ENCODE measurements around the gene NRDE2.
A peak's percentile ranks its signal among the peaks of the same experiment; 100 is the strongest.
"Not testable (repeated sequence)": the region's sequence is repeated elsewhere in the genome, so short reads cannot be mapped to it uniquely, and the experiment has no call there.

The NRDE2 gene

GRCh38 chr14:90239139-90239538 is 92.6 kb downstream of the NRDE2 start:
- TF ChIP-seq, protein P1, sequence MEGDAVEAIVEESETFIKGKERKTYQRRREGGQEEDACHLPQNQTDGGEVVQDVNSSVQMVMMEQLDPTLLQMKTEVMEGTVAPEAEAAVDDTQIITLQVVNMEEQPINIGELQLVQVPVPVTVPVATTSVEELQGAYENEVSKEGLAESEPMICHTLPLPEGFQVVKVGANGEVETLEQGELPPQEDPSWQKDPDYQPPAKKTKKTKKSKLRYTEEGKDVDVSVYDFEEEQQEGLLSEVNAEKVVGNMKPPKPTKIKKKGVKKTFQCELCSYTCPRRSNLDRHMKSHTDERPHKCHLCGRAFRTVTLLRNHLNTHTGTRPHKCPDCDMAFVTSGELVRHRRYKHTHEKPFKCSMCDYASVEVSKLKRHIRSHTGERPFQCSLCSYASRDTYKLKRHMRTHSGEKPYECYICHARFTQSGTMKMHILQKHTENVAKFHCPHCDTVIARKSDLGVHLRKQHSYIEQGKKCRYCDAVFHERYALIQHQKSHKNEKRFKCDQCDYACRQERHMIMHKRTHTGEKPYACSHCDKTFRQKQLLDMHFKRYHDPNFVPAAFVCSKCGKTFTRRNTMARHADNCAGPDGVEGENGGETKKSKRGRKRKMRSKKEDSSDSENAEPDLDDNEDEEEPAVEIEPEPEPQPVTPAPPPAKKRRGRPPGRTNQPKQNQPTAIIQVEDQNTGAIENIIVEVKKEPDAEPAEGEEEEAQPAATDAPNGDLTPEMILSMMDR (conservative IDR thresholded peaks at IDR 0.05; ENCODE audit: low read length) = no peak
- no peak for DNase-seq (ENCODE audit: low read depth)
- no peak overlapping the region for H3K4me3 ChIP-seq (ENCODE audit: low read length)

DNA sequence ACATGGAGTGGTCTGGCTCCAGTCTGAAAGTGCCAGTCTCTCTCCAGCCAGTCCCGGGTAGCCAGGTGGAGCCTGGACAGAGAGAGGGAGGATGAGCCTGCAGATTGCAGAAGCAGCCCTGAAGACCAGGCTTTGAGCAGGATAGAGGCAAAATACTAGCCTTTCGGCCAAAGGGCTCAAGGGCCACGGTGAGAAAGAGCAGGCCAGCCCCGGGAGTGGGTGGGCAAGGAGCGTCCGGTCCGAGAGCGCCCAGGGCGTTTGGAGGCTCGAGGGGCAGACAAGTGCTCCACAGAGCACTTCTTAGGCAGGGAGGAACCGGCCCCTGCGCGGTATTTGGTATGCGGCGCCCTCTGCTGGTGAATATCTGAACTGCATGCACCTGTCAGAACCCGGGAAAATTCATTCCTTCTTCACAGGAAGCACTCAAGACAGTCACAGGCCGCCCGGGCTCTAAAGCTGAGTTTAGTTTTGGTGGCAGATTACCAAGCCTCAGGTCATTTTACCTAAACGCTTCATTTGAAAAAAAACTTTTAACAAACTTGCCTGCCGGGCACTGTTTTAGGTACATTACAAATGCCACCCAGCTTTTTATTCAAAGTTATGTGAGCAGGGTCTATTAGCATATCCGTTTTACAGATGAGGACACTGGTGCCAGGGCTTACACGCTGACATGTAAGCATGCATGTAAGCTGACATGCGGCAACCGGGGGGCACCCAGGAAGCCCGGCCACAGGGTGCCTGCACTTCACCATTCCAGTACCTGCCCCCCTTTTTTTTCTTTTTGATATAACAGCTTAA is 96.4 kb downstream of the NRDE2 start:
- peak; percentile 45 for DNase-seq (ENCODE audit: low read depth)
- no peak overlapping the region for H3K4me3 ChIP-seq (ENCODE audit: low read length)
- TF ChIP-seq, protein P1 (conservative IDR thresholded peaks at IDR 0.05; ENCODE audit: low read length) = peak; percentile 84

GRCh38 chr14:90229942-90230341 is 101.8 kb downstream of the NRDE2 start:
- DNase-seq (ENCODE audit: low read depth); H3K4me3 ChIP-seq (ENCODE audit: low read length): not testable (repeated sequence)

DNA sequence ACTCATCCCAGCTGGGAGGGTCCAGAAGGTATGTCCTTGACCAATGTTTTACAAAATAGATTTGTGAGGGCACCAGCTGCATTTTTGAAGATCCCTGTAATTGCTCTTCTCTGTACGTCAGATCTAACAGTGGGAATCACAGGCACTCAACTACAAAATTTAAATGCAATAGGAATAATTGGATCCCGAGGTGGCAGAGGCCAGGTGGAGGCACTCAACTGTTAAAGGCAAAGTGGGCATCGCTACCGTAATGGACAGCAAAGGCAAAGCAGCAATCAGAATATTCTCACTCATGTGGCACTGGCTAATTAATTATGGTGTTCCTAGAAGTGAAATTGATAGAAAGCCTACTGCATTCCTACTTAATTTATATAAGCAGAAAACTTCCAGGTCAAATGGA is 103.3 kb downstream of the NRDE2 start:
- H3K4me3 ChIP-seq (ENCODE audit: low read length) = no peak overlapping the region
- DNase-seq (ENCODE audit: low read depth) = no peak
- TF ChIP-seq, protein P1 (conservative IDR thresholded peaks at IDR 0.05; ENCODE audit: low read length) = no peak

Measured in AG10803 (cell line).